GM19455 (cell line): ENCODE data around the gene OSGIN1.

Source experiments
- ATAC-seq: cut with Tn5 transposase; IDR thresholded peaks from one replicate; pipeline ENCODE4 v1.9.1; 2021; ENCODE audit not compliant: unreplicated experiment

OSGIN1 gene

GRCh38 chr16:83925957-83926725, 26.9 kb upstream of the OSGIN1 start:
- ATAC-seq: peak; percentile 6

- ATAC-seq: peak; percentile 69
Measured at GRCh38 chr16:83926726-83927397, 26.2 kb upstream of the OSGIN1 start.

- ATAC-seq: no peak
Measured at GRCh38 chr16:83928341-83929055, 24.5 kb upstream of the OSGIN1 start.

- ATAC-seq: no peak
Measured at GRCh38 chr16:83929811-83930555, 23.1 kb upstream of the OSGIN1 start.

GRCh38 chr16:83930730-83931500, 22.1 kb upstream of the OSGIN1 start:
- ATAC-seq: no peak

- no peak for ATAC-seq
Measured at GRCh38 chr16:83931556-83931955, 21.5 kb upstream of the OSGIN1 start.

GRCh38 chr16:83932304-83932703, 20.7 kb upstream of the OSGIN1 start:
- ATAC-seq: no peak

GRCh38 chr16:83932955-83933673, 19.9 kb upstream of the OSGIN1 start:
- no peak for ATAC-seq

GRCh38 chr16:83933885-83934683, 19.0 kb upstream of the OSGIN1 start:
- ATAC-seq: no peak

GRCh38 chr16:83934684-83934977, 18.4 kb upstream of the OSGIN1 start:
- no peak for ATAC-seq

- ATAC-seq: no peak
Measured at GRCh38 chr16:83935005-83935857, 17.8 kb upstream of the OSGIN1 start.

GRCh38 chr16:83935858-83936255, 17.2 kb upstream of the OSGIN1 start:
- ATAC-seq: no peak

- no peak for ATAC-seq
Measured at GRCh38 chr16:83936581-83937165, 16.4 kb upstream of the OSGIN1 start.

GRCh38 chr16:83937267-83937666, 15.8 kb upstream of the OSGIN1 start:
- ATAC-seq: no peak

GRCh38 chr16:83937922-83938885, 14.8 kb upstream of the OSGIN1 start:
- no peak for ATAC-seq

GRCh38 chr16:83939266-83939855, 13.7 kb upstream of the OSGIN1 start:
- no peak for ATAC-seq
